Right kidney (tissue), 1 donor: ENCODE data around the gene VAMP5.
A peak's percentile ranks its signal among the peaks of the same experiment; 100 is the strongest.
"Not testable (repeated sequence)": the region's sequence is repeated elsewhere in the genome, so short reads cannot be mapped to it uniquely, and the experiment has no call there.

ENCODE experiments used
- DNase-seq: peaks from one replicate; pipeline ENCODE4 v3.0.0-alpha.2; 2016

Gene VAMP5

DNA sequence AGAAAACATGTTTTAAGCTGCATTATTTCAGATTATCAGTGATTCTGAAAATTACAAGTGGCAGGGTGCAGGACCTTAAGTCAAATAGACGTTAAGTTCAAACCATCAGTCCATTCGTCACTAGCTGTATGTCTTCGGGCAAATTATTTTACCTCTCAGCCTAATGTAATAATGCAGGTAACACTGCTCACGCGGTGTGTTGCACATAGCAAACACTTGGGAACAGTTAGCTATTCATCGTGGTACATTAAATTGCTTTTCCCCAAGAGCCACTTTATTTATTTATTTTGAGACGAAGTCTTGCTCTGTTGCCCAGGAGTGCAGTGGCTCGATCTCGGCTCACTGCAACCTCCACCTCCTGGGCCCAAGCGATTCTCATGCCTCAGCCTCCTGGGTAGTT is 35.1 kb upstream of the VAMP5 start:
- no peak for DNase-seq

DNA sequence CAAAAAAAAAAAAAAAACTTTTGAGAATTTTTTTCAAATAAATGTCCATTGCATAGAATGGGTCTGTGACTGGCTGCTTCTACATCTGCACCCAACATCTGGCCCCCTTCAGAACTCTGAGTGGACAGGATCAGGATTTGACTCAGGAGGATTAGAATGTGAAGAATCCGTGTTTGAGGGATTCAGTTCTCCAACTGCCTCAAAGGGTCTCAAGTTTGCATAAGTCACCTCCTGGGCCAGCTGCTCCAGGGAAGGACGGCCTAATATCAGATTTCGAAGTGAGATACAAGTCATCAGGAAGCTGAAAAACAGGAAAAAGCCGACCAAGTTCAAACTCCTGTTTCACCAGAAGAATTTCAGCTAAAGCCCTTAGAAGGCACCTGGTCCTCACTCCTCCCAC is 34.4 kb upstream of the VAMP5 start:
- DNase-seq, result no peak

DNA sequence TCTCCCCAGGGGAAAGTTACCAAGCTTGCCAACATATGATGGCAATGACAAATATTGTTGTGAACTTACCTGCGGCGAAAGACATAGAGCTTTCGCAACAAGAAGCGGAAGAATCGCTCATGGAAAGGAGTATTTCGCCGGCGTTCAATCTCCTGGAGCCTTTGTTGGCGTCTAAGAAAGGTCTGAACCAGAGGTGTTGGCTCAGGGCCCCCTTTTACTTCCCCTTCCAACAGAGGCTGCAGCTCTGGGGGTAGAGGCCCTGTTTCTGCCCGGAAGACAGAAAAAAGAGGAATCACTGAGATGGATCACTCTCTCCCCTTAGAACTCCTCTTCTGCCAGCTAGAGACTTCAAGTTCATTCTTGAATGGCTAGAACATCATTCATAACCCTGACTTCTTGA is 33.7 kb upstream of the VAMP5 start:
- no peak for DNase-seq

DNA sequence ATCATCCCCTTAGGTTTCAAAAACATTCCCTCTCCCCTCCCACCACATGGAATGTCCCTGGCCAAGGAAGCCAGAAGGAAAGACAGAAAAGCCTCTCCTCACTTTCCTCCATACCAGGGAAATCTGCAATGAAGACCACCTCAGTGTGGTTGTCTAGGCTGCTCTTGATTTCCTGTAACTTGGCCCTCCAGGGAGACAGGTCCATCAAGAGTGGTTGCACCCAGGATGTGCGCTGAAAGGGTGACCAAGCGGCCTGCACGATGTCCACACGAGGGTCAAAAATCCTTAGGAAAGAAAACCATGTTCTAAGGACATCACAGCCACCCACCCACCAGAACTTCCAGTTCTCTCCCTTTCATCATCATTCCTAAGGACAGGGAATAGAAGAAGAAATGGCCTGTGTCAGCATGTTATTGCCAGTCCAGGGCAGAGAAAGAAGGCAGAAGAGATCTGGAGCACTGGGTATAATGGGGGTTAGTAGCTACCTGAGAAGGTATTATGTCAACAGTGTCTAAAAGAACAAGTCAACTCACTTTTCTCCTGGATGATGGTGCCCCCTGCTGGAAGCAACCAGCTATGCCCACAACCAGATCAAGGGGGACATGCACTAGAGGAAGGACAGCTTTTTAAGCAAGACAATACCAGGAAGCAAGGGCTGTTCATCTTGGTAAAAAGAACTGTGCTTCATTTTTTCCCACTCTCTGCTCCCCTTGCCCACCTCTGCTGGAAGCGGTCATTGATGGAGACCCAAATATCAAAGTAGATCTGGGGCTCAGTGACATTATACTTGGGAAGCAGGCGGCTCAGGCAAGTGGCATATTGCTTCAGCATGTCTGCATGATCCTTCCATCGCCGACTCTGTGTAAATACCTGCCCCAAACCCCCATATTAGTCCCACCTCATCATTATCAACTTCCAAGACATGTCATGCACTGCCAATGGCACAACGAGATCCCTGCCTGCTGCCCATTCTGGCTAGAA is 32.2 kb upstream of the VAMP5 start:
- DNase-seq, result peak; percentile 58

DNA sequence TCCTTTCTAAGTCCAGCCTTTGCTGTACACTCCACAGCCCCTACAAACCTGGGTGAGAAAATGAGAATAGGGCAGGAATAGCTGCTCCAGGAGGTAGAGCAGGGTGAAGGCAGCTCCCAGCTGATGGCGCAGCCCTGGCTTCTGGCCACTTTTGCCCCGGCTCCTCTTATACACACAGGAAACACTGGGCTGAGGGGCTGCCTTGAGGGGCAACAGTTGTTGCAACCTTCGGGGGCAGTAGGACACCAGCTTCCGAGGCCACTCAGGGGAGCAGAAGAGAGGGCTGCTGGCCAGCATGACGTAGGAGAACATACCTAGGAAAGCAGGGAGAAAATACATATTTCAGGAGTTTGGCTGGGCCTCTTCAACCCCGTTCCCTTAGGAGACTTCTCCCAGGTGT is 31.0 kb upstream of the VAMP5 start:
- DNase-seq, result no peak

DNA sequence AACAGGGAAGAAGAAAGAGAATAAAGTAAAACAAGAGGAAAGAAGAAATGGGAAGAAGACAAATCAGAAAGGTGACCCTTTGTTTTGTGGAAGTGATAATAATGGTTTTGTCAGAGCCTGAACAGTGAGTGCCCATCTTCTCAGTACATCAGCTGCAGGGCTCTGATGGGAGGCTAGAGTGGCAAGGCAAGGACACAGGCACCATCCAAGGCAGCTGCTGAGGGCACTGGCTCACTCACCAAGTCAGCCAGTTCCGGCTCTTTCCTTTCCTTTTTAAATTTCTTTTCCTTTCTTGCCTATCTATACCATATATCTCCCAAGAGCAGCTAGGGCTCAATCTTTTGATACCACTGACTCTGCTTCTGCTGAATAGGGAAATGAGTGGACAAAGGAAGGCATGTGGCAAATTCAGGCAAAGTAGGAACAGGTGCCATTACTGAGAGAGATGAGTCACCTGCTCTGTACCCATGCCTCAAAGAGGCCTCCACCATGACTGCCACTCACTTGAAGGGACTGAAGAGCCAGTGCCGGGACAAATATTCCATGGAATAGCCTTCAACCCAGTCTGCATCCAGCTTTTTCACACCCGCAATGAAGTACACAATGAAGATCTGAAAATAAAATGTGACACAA is 29.1 kb upstream of the VAMP5 start:
- no peak for DNase-seq

DNA sequence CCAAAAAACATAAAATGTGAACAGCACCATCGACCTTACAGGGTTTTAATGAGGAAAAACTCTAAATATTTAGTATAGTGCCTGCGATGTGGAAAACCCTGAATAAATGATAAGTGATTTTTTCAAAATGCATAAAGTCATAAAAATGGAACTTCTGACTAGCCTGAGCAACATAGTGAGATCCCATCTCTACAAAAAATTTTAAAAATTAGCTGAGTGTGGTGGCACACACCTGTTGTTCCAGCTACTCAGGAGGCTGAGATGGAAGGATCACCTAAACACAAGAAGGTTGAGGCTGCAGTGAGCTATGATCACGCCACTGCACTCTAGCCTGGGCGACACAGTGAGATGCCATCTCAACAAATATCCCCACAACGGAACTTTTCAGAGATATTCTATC is 27.1 kb upstream of the VAMP5 start:
- DNase-seq, result no peak

DNA sequence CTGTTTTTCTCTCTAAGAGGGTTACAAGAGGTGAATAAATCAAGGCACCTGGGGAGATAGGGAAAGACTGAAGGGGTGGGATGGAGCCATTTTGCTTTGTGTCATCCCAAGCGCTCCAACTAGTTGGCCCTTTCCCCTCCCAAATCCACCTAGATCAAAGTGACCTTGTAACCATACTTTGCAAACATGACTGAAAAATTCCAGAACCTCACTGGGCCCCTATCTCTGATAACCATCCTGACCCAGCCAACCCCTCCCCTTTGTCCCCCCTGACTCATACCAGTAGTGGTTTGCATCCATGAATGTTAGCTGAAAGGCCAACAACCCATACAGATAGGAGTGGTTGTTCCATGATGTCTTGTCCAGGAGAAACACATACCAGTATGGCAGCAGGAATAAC is 26.1 kb upstream of the VAMP5 start:
- no peak for DNase-seq

DNA sequence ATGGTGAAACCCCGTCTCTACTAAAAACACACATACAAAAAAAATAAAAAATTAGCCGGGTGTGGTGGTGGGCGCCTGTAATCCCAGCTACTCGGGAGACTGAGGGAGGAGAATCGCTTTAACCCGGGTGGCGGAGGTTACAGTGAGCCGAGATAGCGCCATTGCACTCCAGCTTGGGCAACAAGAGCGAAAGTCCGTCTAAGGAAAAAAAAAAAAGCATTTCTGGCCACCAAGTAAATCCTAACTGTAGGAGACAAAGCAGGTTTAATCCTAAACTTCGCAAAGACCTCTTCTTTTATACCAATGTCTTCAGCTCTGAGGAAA is 23.9 kb upstream of the VAMP5 start:
- DNase-seq, result not testable (repeated sequence)

DNA sequence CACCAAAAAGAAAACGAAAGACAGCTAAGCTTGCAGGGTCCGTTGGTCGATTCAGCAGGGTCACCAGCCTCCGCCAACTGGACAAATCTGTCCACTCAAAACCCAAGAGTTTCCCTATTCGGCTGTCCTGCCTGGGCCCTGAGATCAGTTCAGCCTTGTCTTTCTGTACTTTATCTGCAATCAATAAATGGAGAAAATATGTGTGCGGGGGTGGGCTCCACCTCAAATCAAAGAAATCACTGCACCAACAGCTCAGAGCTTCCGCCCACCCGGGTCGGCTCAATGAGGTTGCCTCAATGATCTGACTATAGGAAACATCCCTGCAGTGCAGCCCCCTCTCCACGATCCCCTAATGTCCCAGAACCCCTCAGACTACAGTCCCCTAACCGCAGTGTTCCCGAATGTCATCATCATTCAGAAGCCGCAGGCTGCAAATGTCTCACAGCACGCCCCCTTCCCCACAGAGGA is 23.4 kb upstream of the VAMP5 start:
- peak; percentile 35 for DNase-seq

DNA sequence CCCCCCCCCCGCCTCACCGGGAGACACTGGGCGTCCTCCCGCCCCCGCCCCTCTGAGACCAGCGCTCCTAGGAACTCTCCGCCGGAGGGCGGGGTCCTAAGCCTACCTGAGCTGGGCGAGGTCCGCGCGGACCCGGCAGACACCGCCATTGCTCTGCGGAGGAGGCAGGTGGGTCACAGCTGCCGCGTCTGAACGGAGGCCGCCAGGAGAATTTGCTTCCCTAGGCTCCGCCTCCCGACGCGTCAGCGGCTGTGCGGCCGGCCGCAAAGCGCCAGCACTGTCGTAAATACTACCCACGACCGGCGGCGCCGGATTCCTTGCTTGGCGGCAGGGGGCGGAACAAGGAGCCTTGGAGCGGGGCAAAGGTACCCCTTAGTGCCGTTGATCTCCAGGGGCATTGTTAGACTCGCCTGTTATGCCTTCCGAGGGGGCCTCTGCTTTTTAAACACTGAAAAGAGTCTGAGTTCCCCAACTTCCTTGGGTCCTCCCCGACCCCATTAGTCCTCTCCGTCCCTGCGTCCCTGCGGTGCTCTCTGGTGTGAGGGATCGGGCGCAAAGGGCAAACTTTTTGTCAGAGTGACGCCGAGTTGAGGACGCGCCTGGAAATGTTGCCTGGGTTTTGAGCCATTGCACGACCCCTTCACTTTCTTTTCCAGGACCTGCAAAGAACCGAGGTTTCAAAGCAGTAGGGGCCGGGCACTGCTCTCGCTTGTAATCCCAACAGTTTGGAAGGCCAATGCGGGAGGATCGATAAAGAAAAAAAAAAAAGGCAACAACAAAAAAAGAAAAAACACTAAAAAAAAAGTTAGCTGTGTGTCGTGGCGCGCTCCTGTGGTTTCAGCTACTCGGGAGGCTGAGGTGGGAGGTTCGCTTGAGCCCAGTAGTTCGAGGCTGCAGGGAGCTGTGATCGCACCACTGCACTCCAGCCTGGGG is 22.7 kb upstream of the VAMP5 start, which contains the start of gene GGCX:
Gene GGCX, minus strand, starts transcription at position 214 of the 933 bp plus-strand sequence. Its CDS starts 65 bp downstream, at position 149.
- peak; percentile 91 for DNase-seq

DNA sequence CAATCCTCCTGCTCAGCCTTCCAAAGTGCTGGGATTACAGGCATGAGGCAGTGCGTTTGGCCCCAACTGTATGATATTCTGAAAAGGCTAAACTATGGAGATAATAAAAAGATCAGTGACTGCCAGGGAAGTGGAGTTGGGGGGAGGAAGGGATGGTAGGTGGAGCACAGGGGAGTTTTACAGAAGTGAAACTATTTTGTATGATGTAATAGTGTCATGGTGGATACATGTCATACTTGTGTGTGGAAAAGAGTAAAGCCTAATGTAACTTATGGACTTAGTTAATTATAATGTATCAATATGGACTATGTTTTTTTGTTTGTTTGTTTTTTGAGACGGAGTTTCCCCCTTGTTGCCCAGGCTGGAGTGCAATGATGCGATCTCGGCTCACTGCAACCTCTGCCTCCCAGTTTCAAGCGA is 20.1 kb upstream of the VAMP5 start:
- no peak for DNase-seq

DNA sequence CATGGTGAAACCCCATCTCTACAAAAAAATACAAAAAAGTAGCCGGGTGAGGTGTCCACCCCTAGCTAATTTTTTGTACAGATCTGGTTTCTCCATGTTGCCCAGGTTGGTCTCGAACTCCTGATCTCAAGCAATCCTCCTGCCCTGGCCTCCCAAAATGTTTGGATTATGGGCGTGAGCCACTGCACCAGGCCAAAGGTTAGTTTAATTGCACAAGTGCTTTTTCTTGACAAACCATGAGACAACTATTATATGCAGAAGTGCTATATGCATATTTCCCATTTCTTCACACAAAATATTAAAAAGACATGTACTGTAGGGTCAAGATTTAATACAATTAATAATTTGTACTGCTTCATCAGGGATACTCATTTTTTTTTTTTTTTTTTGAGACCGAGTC is 18.0 kb upstream of the VAMP5 start:
- no peak for DNase-seq

DNA sequence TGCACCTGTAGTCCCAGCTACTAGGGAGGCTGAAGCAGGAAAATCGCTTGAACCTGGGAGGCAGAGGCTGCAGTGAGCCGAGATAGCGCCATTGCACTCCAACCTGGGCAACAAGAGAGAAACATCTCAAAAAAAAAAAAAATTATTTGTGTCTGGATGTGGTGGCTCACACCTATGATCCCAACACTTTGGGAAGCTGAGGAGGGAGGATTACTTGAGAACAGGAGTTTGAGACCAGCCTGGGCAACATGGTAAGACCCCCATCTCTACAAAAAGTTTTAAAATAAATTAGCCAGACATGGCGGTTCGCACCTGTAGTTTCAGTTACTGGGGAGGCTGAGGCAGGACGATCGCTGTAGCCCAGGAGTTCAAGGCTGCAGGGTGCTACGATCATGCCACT is 8.5 kb upstream of the VAMP5 start:
- no peak for DNase-seq

DNA sequence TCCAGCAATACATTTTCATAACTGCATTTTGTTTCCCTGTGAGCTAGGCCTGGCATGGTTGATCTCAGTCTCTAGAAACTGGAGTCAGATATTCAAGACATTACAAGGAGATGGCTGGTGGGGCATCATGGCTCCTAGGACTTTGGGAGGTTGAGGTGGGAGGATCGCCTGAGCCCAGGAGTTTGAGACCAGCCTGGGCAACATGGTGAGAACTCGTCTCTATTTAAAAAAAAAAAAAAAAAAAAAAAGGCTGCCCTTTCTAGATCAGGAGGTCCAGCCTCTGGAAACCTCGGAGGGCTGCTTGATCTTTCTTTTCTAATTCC is 7.2 kb upstream of the VAMP5 start:
- no peak for DNase-seq

DNA sequence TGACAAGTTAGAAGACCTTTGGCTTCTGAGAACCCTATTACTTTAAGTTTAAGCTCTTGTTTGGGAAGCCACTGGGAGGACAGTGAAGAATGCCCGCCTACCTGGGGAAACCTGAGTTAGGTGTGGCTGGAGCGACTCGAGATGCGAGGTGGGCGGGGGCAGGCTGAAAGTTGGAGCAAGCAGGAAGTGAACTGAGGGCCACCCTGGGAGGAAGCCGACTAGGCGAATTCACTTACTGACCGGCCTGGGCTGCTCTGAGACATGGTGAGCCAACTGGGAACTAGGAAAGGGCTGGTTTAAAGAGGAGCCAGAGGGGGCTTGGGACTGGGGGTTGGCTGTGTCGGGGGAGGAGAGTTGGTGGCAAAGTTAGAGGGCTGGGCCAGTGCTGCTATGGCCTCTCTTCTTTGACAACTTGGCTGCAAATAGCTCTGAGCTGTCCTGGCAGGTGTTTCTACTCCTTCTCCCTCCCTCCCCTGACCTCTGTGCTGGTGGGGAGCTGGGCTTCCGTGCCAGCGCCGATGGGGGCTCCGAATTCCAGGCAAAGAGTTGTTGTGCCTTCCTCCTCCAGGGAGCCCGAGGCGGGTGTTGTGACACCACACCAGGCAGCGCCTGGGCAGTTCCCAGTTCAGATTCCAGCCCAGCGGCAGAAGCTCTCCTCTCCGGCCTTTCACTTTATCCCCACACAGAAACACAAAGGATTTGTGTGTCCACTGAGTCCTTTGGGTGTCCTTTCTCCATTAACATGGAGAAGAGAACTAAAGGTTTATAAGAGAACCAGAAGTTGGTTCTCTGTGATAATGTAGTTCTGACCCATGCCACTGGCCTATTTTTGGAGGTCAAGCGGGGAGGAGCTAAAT is 6.6 kb upstream of the VAMP5 start, which contains the start of gene VAMP8:
Gene VAMP8, plus strand, starts transcription at position 201 of the 857 bp plus-strand sequence. Its CDS starts 61 bp downstream, at position 262.
- DNase-seq, result peak; percentile 63

DNA sequence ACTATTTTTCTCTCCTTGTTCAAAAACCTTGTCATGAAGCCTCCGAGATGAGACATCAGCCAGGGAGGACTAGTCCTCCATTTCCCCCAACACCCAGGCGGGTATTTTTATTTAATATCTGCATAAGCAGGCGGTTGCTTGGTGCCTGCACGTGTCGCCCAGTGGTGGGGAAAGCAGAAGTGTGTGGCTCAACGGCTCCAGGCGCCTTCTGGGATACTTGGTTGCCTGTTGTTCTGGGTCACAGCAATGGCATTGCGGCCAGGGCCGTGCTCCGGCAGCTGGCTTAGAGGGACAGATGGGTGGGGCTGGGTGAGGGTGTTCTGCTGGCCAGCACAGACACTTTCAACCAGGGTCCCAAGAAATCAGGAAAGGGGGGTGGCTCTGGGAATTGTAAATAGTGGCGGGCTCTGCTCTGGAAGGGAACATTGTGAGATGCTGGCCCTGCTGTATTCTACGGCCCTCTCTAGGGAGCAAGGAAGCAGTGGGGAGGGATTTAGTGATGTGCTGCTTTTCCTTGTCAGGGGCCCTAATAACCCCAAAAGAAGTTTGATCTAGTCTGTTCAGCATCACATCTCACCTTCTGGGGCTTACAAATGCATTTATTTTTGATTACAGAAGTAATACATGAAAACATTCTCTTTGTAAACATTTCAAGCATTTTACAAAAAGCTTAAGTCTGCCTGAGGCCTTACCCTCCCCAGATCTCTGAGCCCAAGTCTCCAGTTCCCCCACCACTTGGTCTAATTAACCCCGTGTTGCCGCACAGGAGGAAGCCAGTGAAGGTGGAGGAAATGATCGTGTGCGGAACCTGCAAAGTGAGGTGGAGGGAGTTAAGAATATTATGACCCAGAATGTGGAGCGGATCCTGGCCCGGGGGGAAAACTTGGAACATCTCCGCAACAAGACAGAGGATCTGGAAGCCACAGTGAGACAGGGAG is 5.7 kb upstream of the VAMP5 start:
- DNase-seq, result peak; percentile 46

DNA sequence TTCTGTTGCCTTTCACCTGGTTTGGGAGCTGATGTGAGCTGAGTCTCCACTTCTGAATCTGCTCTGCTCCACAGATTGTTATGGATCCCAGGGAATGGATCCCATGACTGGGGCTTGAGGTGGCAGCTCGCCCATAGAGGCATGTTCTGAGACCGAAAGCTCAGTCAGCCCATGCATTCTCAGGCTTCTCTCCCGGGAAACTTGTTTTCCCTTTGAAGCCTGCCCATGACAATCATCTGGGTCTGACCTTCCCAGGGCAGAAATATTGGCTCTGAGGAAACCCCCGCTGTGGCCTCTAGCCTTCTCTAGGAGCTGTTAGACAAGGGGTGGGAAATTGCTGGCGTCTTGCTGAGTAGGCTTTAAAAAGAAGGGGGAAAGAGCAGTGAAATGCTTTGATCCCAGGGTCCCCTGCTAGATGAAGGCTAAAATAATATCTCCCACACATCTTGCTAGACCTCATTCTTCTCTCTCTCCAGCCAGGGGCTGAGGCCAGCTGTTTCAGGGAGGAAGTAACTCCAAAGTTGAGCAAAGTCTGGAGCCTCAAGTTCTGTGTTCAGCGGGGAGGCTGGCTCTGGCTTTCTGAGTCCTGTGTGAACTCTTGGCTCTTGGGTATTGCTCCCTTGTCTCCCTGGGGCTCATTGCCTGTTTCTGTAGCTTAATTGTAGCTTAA is 4.8 kb upstream of the VAMP5 start:
- peak; percentile 48 for DNase-seq

DNA sequence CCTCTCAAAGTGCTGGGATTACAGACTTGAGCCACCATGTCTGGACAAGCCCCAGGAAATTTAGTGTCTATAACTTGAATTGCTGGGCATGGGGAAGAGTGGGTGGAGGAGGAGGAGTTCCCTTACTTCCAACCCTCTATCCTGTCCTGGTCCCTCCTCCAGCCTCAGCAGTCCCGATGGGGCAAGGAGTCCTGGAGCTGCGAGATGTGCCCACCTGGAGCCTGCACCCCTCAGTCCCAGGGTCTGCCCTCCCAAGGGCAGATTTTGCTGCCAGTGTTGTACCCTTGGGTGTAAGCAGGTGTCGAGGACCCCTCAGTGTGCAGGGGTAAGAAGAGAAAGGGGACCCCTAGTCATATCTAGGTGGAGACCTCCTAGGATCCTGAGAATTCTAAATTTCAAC is 4.0 kb upstream of the VAMP5 start:
- no peak for DNase-seq

DNA sequence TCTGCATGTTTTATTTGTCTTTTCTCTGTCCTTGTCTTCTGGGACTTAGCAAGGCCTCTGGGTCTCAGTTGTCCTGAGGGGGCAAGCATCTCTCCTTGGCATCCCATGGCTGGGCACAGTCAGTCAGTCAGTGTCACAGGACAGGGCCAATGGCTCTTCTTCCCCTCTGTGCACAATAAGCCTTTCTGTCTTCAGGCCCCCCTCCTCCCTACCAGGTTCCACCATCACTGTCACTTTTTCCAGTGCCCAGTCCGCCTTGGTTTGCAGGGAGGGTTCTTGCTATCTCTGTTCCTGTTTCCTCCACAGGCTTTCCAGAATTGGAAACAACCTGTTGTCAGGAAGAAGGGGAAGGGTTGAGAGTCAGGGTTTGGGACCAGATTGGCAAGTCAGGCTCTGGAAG is 1.7 kb upstream of the VAMP5 start:
- DNase-seq, result no peak
